AG04450 (cell line): ENCODE measurements around the gene HDDC3. TPM values are rescaled to one million over a fixed set of nuclear protein-coding genes. Genes with fewer than 3 reads are reported as not detected.

Experiments used
- CTCF ChIA-PET: fragments of 300-600, 350-600 bp; formaldehyde crosslinking; extraction: SDS; loops from one replicate; lab custom pipeline; 2022; ENCODE audit warnings: antibody characterized with exemption, inconsistent platforms; lab: Charles Lee
- POLR2A ChIA-PET: fragments of 350-600 bp; formaldehyde crosslinking; extraction: SDS; loops from one replicate; lab custom pipeline; 2021; ENCODE audit warnings: antibody characterized with exemption, inconsistent platforms; lab: Yijun Ruan, JAX
- DNase-seq: peaks from one replicate; pipeline ENCODE4 v3.0.0-alpha.2; 2011; ENCODE audit warnings: low read depth, low spot score
- H3K27ac ChIP-seq: one replicate; pipeline ENCODE4 v1.5.1; 2012; ENCODE audit warnings: low read depth, low read length, control low read depth
- H3K27me3 ChIP-seq: one replicate; pipeline ENCODE4 v1.6.0; 2012; ENCODE audit warnings: low read length; ENCODE audit not compliant: control insufficient read depth, insufficient read depth
- H3K4me3 ChIP-seq: 2 replicates; pipeline ENCODE4 v1.5.1; 2011; ENCODE audit warnings: mild to moderate bottlenecking, low read depth, low read length, control low read depth
- H3K9me3 ChIP-seq: 2 replicates; pipeline ENCODE4 v1.5.1; 2012; ENCODE audit warnings: low read length; ENCODE audit not compliant: control insufficient read depth, insufficient read depth
- CTCF ChIP-seq: IDR thresholded peaks from 2 replicates; pipeline ENCODE4 v1.5.1; 2011; ENCODE audit warnings: low read depth, low read length, control low read depth, inconsistent platforms
- polyA plus RNA-seq: library from polyadenylated mRNA; depleted of rRNA; stranded (reverse); fragments of >200 nt; gene quantifications from 2 replicates; pipeline ENCODE4 v1.2.3, GENCODE V29; 2011

HDDC3 gene
- polyA plus RNA-seq, 1 experiment = 10.3 TPM

GRCh38 chr15:90907051-90907660, 25.2 kb downstream of the HDDC3 start:
- ChIA-PET POLR2A (no interaction called here), CTCF (interaction anchor here (9.3 kb wide), 1 partner anchor 25 kb away, joined by 98 read pairs; the partner anchor contains the start of genes HDDC3 and UNC45A)
- H3K4me3 ChIP-seq = no peak overlapping the region
- no peak for TF ChIP-seq CTCF
- no peaks in the 10 kb centered on the region; the same call in 1 of the 2 replicates for H3K9me3 ChIP-seq
- no peak overlapping the region for H3K27ac ChIP-seq
- no peak for DNase-seq
- no peaks in the 10 kb centered on the region for H3K27me3 ChIP-seq

- Histone ChIP-seq H3K9me3 (no peaks in the 10 kb centered on the region; the same call in 1 of the 2 replicates), H3K27ac (no peak overlapping the region), H3K4me3 (no peak overlapping the region), H3K27me3 (no peaks in the 10 kb centered on the region)
- POLR2A ChIA-PET = no interaction called here
- CTCF ChIA-PET = interaction anchor here (9.3 kb wide), 1 partner anchor 26 kb away, joined by 98 read pairs; the partner anchor contains the start of genes HDDC3 and UNC45A
- DNase-seq = no peak
- TF ChIP-seq CTCF = no peak
Observed at GRCh38 chr15:90906181-90906849, 26.0 kb downstream of the HDDC3 start.

- CTCF ChIA-PET = interaction anchor here (9.3 kb wide), 1 partner anchor 27 kb away, joined by 98 read pairs; the partner anchor contains the start of genes HDDC3 and UNC45A
- TF ChIP-seq CTCF = no peak
- Histone ChIP-seq H3K27ac (no peak overlapping the region), H3K27me3 (no peaks in the 10 kb centered on the region), H3K4me3 (no peak overlapping the region), H3K9me3 (no peaks in the 10 kb centered on the region; the same call in 1 of the 2 replicates)
- DNase-seq = no peak
- POLR2A ChIA-PET = no interaction called here
Observed at GRCh38 chr15:90905306-90906180, 26.8 kb downstream of the HDDC3 start.

GRCh38 chr15:90904746-90905145, 27.6 kb downstream of the HDDC3 start:
- ChIA-PET CTCF (interaction anchor here (0.8 to 9.3 kb wide), 3 partner anchors 19 to 367 kb away, joined by 4 to 98 read pairs (median 4); partner anchors contain the start of genes HDDC3 and UNC45A), POLR2A (no interaction called here)
- Histone ChIP-seq H3K27ac (no peak overlapping the region), H3K9me3 (no peaks in the 10 kb centered on the region; the same call in 1 of the 2 replicates), H3K4me3 (no peak overlapping the region), H3K27me3 (no peaks in the 10 kb centered on the region)
- TF ChIP-seq CTCF = no peak
- DNase-seq = no peak
